Gastrocnemius medialis (tissue), 4 donors: ENCODE results near the gene EHD1.

Experiments used
- CTCF ChIP-seq, 5 experiments: fragments of 450-650 bp in 3 of 5; fragments of 200-600 bp in 2 of 5; sonication (generic) in 2 of 5; IDR thresholded peaks in 4 of 5; conservative IDR thresholded peaks in 1 of 5; 1 replicate in 4 of 5; 2 replicates in 1 of 5; pipeline ENCODE4 v1.5.1; 2016 to 2019; ENCODE audit warnings: antibody characterized with exemption in 5 of 5, mild to moderate bottlenecking in 3 of 5, moderate library complexity in 3 of 5
- POLR2A ChIP-seq, 2 donors: fragments of 450-650 bp; IDR thresholded peaks; one replicate each; pipeline ENCODE4 v1.6.1; 2017; ENCODE audit warnings: antibody characterized with exemption in 2 of 2, mild to moderate bottlenecking in 2 of 2, moderate library complexity in 2 of 2

- no peak for TF ChIP-seq POLR2A (IDR thresholded peaks at IDR 0.05)
- no peak for TF ChIP-seq CTCF (IDR thresholded peaks at IDR 0.05 in 4 of 5, conservative IDR thresholded peaks at IDR 0.05 in 1 of 5)
Measured at GRCh38 chr11:64866173-64866491, 12.3 kb downstream of the EHD1 start.
